T-cell (primary cell): ENCODE measurements around the gene GRIN2A. TPM values are rescaled to one million over a fixed set of nuclear protein-coding genes. Genes with fewer than 3 reads are reported as not detected.

Experiments
- ATAC-seq, 4 experiments: fragments of 200-7000 bp in 3 of 4; fragments of 150-1000 bp in 1 of 4; cut with Tn5 transposase; replicated peaks in 1 of 4; 1 replicate in 3 of 4; 2 replicates in 1 of 4; pipeline ENCODE4 v1.10.0; 2021; ENCODE audit warnings: moderate library complexity in 3 of 4, mild to moderate bottlenecking in 2 of 4, moderate number of reproducible peaks in 1 of 4
- CTCF ChIA-PET, 2 donors: fragments of 300-600 bp; sonication (Branson Sonifier 250); formaldehyde crosslinking; loops; one replicate each; lab custom pipeline; 2022; ENCODE audit warnings: antibody characterized with exemption in 2 of 2; lab: Charles Lee
- POLR2A ChIA-PET, 2 donors: fragments of 300-600 bp; sonication (Branson Sonifier 250); formaldehyde crosslinking; loops; one replicate each; lab custom pipeline; 2022; ENCODE audit warnings: antibody characterized with exemption in 2 of 2; lab: Charles Lee
- DNase-seq, 35 experiments: peaks; one replicate each; pipeline versions ENCODE4 v3.0.0 to v3.0.0-alpha.2; 2013 to 2023
- H3K27ac ChIP-seq: one replicate; pipeline ENCODE4 v1.5.1; 2013; ENCODE audit warnings: low read length
- H3K27me3 ChIP-seq, 2 experiments: replicated peaks in 1 of 2; 1 replicate in 1 of 2; 2 replicates in 1 of 2; pipeline versions ENCODE4 v1.6.1 to v1.7.0; 2013; ENCODE audit warnings: low read length in 1 of 2, mixed read lengths in 1 of 2; ENCODE audit not compliant: control insufficient read depth in 2 of 2, insufficient read depth in 2 of 2; ENCODE audit errors: extremely low read depth in 1 of 2
- H3K36me3 ChIP-seq, 2 donors: 1 replicate in 1 of 2; 2 replicates in 1 of 2; pipeline versions ENCODE4 v1.6.1 to v1.7.0; 2013; ENCODE audit warnings: low read length in 1 of 2; ENCODE audit not compliant: control insufficient read depth in 2 of 2, insufficient read depth in 1 of 2; ENCODE audit errors: extremely low read depth in 1 of 2
- H3K4me1 ChIP-seq, 2 experiments: 1 replicate in 1 of 2; 2 replicates in 1 of 2; pipeline versions ENCODE4 v1.6.1 to v1.7.0; 2013; ENCODE audit warnings: low read length in 2 of 2, mixed read lengths in 1 of 2; ENCODE audit not compliant: insufficient read depth in 2 of 2, control insufficient read depth in 1 of 2; ENCODE audit errors: extremely low read depth in 1 of 2
- H3K4me3 ChIP-seq, 2 donors: 1 replicate in 1 of 2; 2 replicates in 1 of 2; pipeline versions ENCODE4 v1.5.1 to v1.7.0; 2013; ENCODE audit warnings: mild to moderate bottlenecking in 2 of 2, low read length in 1 of 2, moderate library complexity in 1 of 2; ENCODE audit not compliant: control insufficient read depth in 1 of 2; ENCODE audit errors: extremely low read depth in 1 of 2
- H3K9me3 ChIP-seq: 2 replicates; pipeline ENCODE4 v1.7.0; 2013
- H3K27ac Mint-ChIP-seq, 2 donors: one replicate each; pipeline ENCODE4 v1.8.0; 2020 to 2021; ENCODE audit warnings: mild to moderate bottlenecking in 2 of 2, mixed read lengths in 2 of 2
- H3K27me3 Mint-ChIP-seq, 2 donors: one replicate each; pipeline ENCODE4 v1.8.0; 2021 to 2022; ENCODE audit warnings: mixed read lengths in 2 of 2
- H3K36me3 Mint-ChIP-seq: one replicate; pipeline ENCODE4 v1.8.0; 2021; ENCODE audit warnings: mixed read lengths
- H3K4me1 Mint-ChIP-seq, 3 donors: one replicate each; pipeline ENCODE4 v1.8.0; 2020 to 2022; ENCODE audit warnings: mixed read lengths in 3 of 3, mild to moderate bottlenecking in 1 of 3
- H3K4me3 Mint-ChIP-seq, 3 donors: one replicate each; pipeline ENCODE4 v1.8.0; 2020 to 2022; ENCODE audit warnings: mild to moderate bottlenecking in 3 of 3, mixed read lengths in 3 of 3, moderate library complexity in 3 of 3
- H3K9me3 Mint-ChIP-seq, 3 donors: one replicate each; pipeline ENCODE4 v1.8.0; 2020 to 2022; ENCODE audit warnings: mixed read lengths in 3 of 3
- WGBS: methylation state at CpG from one replicate; pipeline ENCODE4 v1.1.5; 2013; ENCODE audit warnings: missing lambda C conversion rate; ENCODE audit not compliant: insufficient coverage; 5-methylcytosine and 5-hydroxymethylcytosine counted together
- total RNA-seq, 35 experiments: library from RNA in 6 of 35; stranded (reverse) in 6 of 35; fragments of 120-200 nt in 1 of 35; gene quantifications; one replicate each; pipeline versions ENCODE4 v1.2.1 to v1.2.4 and lab custom pipeline; 2013 to 2026

The GRIN2A gene
- total RNA-seq, 5 donors from 2014 or later (not counting 1 experiment from before 2014, with no cell fraction given) = 0.03 TPM; not detected in 4

DNA sequence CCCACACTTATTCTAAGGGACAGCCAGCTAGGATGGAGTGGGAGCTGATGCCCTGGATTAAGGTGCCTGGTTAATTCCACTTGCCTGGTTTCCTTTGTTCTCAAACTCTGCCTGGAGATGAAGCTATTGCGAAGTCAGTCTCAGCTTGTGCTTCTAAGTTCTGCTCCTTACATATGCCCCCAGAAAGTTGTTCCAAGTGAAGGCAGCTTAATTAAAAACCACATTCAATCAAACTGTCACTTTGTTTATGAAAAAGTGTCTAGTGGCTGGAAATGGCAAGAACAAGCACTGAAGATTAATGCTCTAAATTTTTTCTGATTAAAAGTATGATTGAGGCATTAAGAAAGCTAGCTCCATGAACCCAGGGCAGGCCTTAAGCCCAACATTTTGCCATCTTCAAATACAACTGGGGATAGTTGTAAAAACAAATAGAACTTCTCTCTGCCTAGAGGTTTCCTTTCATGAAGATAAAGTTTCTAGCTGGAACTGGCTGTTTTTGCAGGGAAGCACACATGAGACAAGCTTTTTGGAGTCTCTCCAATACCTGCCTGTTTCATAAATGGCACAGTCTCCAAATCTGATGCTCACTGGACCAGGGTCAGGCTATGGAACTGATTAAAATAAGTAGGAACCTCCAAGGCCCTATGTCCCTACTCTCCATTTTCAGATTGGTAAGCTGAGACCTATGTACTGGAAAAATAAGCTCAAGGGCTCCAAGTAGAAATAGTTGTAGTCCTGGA, 100.9 kb downstream of the GRIN2A start:
- DNase-seq (no peak), ATAC-seq (no peak)
- no CpG with 5 or more reads among the region's 1 CpG for WGBS
- CTCF ChIA-PET = no interaction called here
- POLR2A ChIA-PET = no interaction called here
- Mint-ChIP-seq H3K4me3 (no peak overlapping the region), H3K27me3 (peaks cover 3 to 14% of the 10 kb centered on the region in 2 donors), H3K9me3 (peaks cover 2 to 7% (median 3%) of the 10 kb centered on the region in 3 donors), H3K36me3 (no peaks in the 10 kb centered on the region), H3K4me1 (no peaks in the 10 kb centered on the region), H3K27ac (no peak overlapping the region)
- no peak overlapping the region for H3K4me3 ChIP-seq
- H3K9me3 ChIP-seq = no peaks in the 10 kb centered on the region
- no peak overlapping the region for H3K27ac ChIP-seq
- H3K27me3 ChIP-seq = peaks cover 0 to 5% of the 10 kb centered on the region in 2 experiments
- no peaks in the 10 kb centered on the region for H3K4me1 ChIP-seq
- H3K36me3 ChIP-seq = no peaks in the 10 kb centered on the region

GRCh38 chr16:10080051-10080772, 102.0 kb downstream of the GRIN2A start:
- peaks cover 3 to 11% of the 10 kb centered on the region in 2 donors for H3K27me3 Mint-ChIP-seq
- Histone ChIP-seq H3K36me3 (no peaks in the 10 kb centered on the region), H3K4me1 (no peaks in the 10 kb centered on the region), H3K27me3 (peaks cover 0 to 5% of the 10 kb centered on the region in 2 experiments), H3K4me3 (no peak overlapping the region), H3K27ac (no peak overlapping the region), H3K9me3 (no peaks in the 10 kb centered on the region)
- CTCF ChIA-PET = no interaction called here
- POLR2A ChIA-PET = no interaction called here
- 4% methylated on average over 9 of the region's 9 CpGs for WGBS
- peaks cover 2 to 8% (median 3%) of the 10 kb centered on the region in 3 donors for H3K9me3 Mint-ChIP-seq
- no peak overlapping the region for H3K27ac Mint-ChIP-seq
- H3K4me3 Mint-ChIP-seq = no peak overlapping the region
- no peaks in the 10 kb centered on the region for H3K36me3 Mint-ChIP-seq
- no peak for DNase-seq
- ATAC-seq = no peak
- H3K4me1 Mint-ChIP-seq = no peaks in the 10 kb centered on the region

DNA sequence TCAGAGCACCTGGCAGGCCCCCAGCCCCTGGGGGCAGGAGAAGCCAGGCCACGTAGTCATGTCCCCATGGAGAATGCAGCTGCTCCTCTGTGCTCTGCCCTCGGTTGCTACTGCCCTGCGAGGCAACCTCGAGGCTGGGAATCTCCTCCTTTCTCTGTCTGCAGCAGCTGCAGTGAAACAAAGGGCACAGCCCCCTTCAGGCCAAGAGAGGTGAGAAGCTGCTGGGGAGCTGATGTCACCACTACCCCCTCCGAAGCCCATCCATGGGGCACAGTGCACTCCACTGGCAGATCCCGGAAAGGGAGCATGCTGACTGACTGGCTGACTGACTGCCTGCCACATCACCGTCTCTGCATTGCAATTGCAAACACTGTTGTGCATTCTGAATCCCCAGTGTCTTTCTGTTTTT, 103.7 kb downstream of the GRIN2A start:
- Mint-ChIP-seq H3K9me3 (peaks cover 2 to 8% (median 3%) of the 10 kb centered on the region in 3 donors), H3K4me3 (no peak overlapping the region), H3K36me3 (no peaks in the 10 kb centered on the region), H3K27me3 (peaks cover 3% of the 10 kb centered on the region in 2 donors), H3K27ac (no peak overlapping the region), H3K4me1 (no peaks in the 10 kb centered on the region)
- ChIA-PET CTCF (no interaction called here), POLR2A (no interaction called here)
- WGBS = 64% methylated on average over 7 of the region's 7 CpGs
- Histone ChIP-seq H3K4me1 (no peaks in the 10 kb centered on the region), H3K4me3 (no peak overlapping the region), H3K27ac (no peak overlapping the region), H3K36me3 (no peaks in the 10 kb centered on the region), H3K9me3 (no peaks in the 10 kb centered on the region), H3K27me3 (peaks cover 0 to 5% of the 10 kb centered on the region in 2 experiments)
- DNase-seq (no peak), ATAC-seq (no peak)

DNA sequence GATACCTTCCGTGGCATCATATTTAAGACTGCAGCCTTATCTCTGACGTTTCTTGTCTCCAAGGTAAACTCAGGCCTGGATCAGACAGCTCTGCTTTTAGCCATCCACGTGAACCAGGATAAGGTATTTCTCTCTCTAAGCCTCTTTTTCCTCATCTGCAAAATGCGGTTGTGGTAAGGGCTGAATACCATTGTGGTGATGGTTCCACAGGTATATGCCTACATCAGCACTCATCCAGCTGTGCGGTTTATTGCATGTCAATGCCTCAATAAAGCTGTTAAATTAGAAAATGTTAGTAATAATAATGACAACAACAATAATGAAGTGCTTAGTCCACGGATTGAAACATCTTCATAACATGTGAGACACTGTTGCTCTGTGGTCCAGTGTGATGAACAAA, 104.4 kb downstream of the GRIN2A start:
- peaks cover 0 to 8% (median 3%) of the 10 kb centered on the region in 3 donors for H3K9me3 Mint-ChIP-seq
- H3K36me3 ChIP-seq = no peaks in the 10 kb centered on the region
- no peaks in the 10 kb centered on the region for H3K4me1 Mint-ChIP-seq
- ChIA-PET POLR2A (no interaction called here), CTCF (no interaction called here)
- H3K27me3 Mint-ChIP-seq = peaks cover 3% of the 10 kb centered on the region in 2 donors
- H3K27ac Mint-ChIP-seq = no peak overlapping the region
- no peaks in the 10 kb centered on the region for H3K36me3 Mint-ChIP-seq
- no peaks in the 10 kb centered on the region for H3K9me3 ChIP-seq
- WGBS = 100% methylated on average over 1 of the region's 6 CpGs
- DNase-seq (no peak), ATAC-seq (no peak)
- H3K4me1 ChIP-seq = no peaks in the 10 kb centered on the region
- H3K4me3 Mint-ChIP-seq = no peak overlapping the region
- H3K27me3 ChIP-seq = peaks cover 0 to 5% of the 10 kb centered on the region in 2 experiments
- no peak overlapping the region for H3K4me3 ChIP-seq
- no peak overlapping the region for H3K27ac ChIP-seq

- no peak overlapping the region for H3K27ac ChIP-seq
- H3K27ac Mint-ChIP-seq = no peak overlapping the region
- 85% methylated on average over 5 of the region's 5 CpGs for WGBS
- CTCF ChIA-PET = no interaction called here
- no peaks in the 10 kb centered on the region for H3K9me3 ChIP-seq
- H3K27me3 Mint-ChIP-seq = peaks cover 3 to 4% of the 10 kb centered on the region in 2 donors
- DNase-seq (no peak), ATAC-seq (no peak)
- H3K27me3 ChIP-seq = peaks cover 0 to 5% of the 10 kb centered on the region in 2 experiments
- no peaks in the 10 kb centered on the region for H3K4me1 Mint-ChIP-seq
- no peaks in the 10 kb centered on the region for H3K36me3 ChIP-seq
- POLR2A ChIA-PET = no interaction called here
- peaks cover 0 to 3% (median 0%) of the 10 kb centered on the region in 3 donors for H3K9me3 Mint-ChIP-seq
- no peaks in the 10 kb centered on the region for H3K36me3 Mint-ChIP-seq
- H3K4me3 Mint-ChIP-seq = no peak overlapping the region
- no peaks in the 10 kb centered on the region for H3K4me1 ChIP-seq
- H3K4me3 ChIP-seq = no peak overlapping the region
These were observed 106.2 kb downstream of the GRIN2A start for GRCh38 chr16:10076037-10076436.

GRCh38 chr16:10070591-10070990, 111.6 kb downstream of the GRIN2A start:
- peaks cover 0 to 3% (median 0%) of the 10 kb centered on the region in 3 donors for H3K9me3 Mint-ChIP-seq
- WGBS = 80% methylated on average over 4 of the region's 4 CpGs
- Histone ChIP-seq H3K4me1 (no peaks in the 10 kb centered on the region), H3K27ac (no peak overlapping the region), H3K4me3 (no peak overlapping the region), H3K36me3 (no peaks in the 10 kb centered on the region), H3K27me3 (no peaks in the 10 kb centered on the region), H3K9me3 (no peaks in the 10 kb centered on the region)
- ATAC-seq = no peak
- no peaks in the 10 kb centered on the region for H3K36me3 Mint-ChIP-seq
- H3K27me3 Mint-ChIP-seq = peaks cover 2 to 9% of the 10 kb centered on the region in 2 donors
- no peaks in the 10 kb centered on the region for H3K4me1 Mint-ChIP-seq
- H3K4me3 Mint-ChIP-seq = no peak overlapping the region
- no peak overlapping the region for H3K27ac Mint-ChIP-seq
- ChIA-PET POLR2A (no interaction called here), CTCF (no interaction called here)
- DNase-seq = no peak
